Measurements from ENCODE around the gene GPD2. TPM values are rescaled to one million over a fixed set of nuclear protein-coding genes. Genes with fewer than 3 reads are reported as not detected.

GPD2 gene
- total RNA-seq, 4 donors from 2014 or later = 72.4 to 89.2 (median 79.6) TPM

GRCh38 chr2:156399224-156399949 is 36.8 kb upstream of the GPD2 start:
- peak in 1 of 2 donors; percentile 22 for DNase-seq (ENCODE audit: low spot score in 2 of 2)
- Histone ChIP-seq H3K9me3 (no peaks in the 10 kb centered on the region), H3K27me3 (no peaks in the 10 kb centered on the region), H3K4me3 (peak overlapping the region; percentile 57 to 96 (median 66)), H3K27ac (peak overlapping the region; percentile 95 to 100 (median 98)), H3K36me3 (no peaks in the 10 kb centered on the region), H3K4me1 (peaks cover 0 to 15% (median 4%) of the 10 kb centered on the region in 4 donors)
- 66 to 70% methylated on average over 10 of the region's 10 CpGs for WGBS, 2 donors
- peak; percentile 25 to 38 for TF ChIP-seq EP300 (IDR thresholded peaks at IDR 0.05)
- TF ChIP-seq POLR2A (IDR thresholded peaks at IDR 0.05) = no peak

- Histone ChIP-seq H3K4me1 (peaks cover 0 to 15% (median 4%) of the 10 kb centered on the region in 4 donors), H3K27ac (peak overlapping the region; percentile 95 to 100 (median 98)), H3K9me3 (no peaks in the 10 kb centered on the region), H3K4me3 (peak overlapping the region; percentile 57 to 96 (median 66)), H3K27me3 (no peaks in the 10 kb centered on the region), H3K36me3 (no peaks in the 10 kb centered on the region)
- WGBS, 2 donors = 0 to 1% methylated on average over 29 of the region's 36 CpGs
- peak in 1 of 2 donors; percentile 58 for DNase-seq (ENCODE audit: low spot score in 2 of 2)
- TF ChIP-seq EP300 (IDR thresholded peaks at IDR 0.05) (peak in 1 of 2 donors; percentile 63), POLR2A (IDR thresholded peaks at IDR 0.05) (peak in 1 of 2 donors; percentile 12), CTCF (IDR thresholded peaks at IDR 0.05) (peak in 1 of 5 experiments; percentile 11)
These were observed 36.1 kb upstream of the GPD2 start for GRCh38 chr2:156399950-156400705.

GRCh38 chr2:156400706-156401678 is 35.2 kb upstream of the GPD2 start:
- Histone ChIP-seq H3K4me1 (peaks cover 0 to 15% (median 4%) of the 10 kb centered on the region in 4 donors), H3K36me3 (no peaks in the 10 kb centered on the region), H3K9me3 (no peaks in the 10 kb centered on the region), H3K27me3 (no peaks in the 10 kb centered on the region), H3K27ac (peak overlapping the region; percentile 95 to 100 (median 98)), H3K4me3 (peak overlapping the region; percentile 57 to 96 (median 66))
- 0% methylated on average over 19 of the region's 19 CpGs for WGBS, 2 donors
- DNase-seq (ENCODE audit: low spot score in 2 of 2) = peak; percentile 64 to 96
- TF ChIP-seq POLR2A (IDR thresholded peaks at IDR 0.05) (no peak), EP300 (IDR thresholded peaks at IDR 0.05) (peak; percentile 33 to 44)

DNA sequence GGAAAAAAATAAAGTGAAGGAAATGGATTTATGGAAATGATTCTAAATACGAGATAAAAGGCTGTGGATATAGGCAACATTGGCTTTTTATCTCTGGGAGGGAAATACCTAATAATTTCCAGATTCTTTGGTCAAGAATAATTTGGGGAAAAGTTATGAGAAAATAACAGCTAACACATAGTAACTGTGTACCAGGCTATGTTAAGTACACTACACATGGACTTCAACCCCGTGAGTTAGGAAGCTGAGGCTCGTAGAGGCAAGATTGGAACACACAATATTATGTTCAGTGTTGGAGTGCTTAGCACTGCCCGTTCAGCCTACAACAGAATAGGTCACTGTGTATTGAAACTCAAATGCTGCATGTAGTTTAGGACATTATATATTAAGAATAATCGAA is 34.3 kb upstream of the GPD2 start:
- no peak for TF ChIP-seq EP300 (IDR thresholded peaks at IDR 0.05)
- no peak for TF ChIP-seq CTCF (IDR thresholded peaks at IDR 0.05)
- TF ChIP-seq POLR2A (IDR thresholded peaks at IDR 0.05) = no peak
- Histone ChIP-seq H3K27ac (peak overlapping the region in 2 of 4 donors; percentile 97 to 98), H3K36me3 (no peaks in the 10 kb centered on the region)

GRCh38 chr2:156405586-156405985 is 30.6 kb upstream of the GPD2 start:
- peak in 1 of 2 donors; percentile 34 for DNase-seq (ENCODE audit: low spot score in 2 of 2)
- H3K36me3 ChIP-seq = no peaks in the 10 kb centered on the region
- H3K27ac ChIP-seq = no peak overlapping the region

More for the DNA sequence above, 34.3 kb upstream of the GPD2 start:
- Histone ChIP-seq H3K27me3 (no peaks in the 10 kb centered on the region), H3K4me3 (no peak overlapping the region), H3K4me1 (peaks cover 0 to 15% (median 4%) of the 10 kb centered on the region in 4 donors), H3K9me3 (no peaks in the 10 kb centered on the region)
- 76 to 83% methylated on average over 5 of the region's 5 CpGs for WGBS, 2 donors
- no peak for DNase-seq (ENCODE audit: low spot score in 2 of 2)

More at GRCh38 chr2:156405586-156405985, 30.6 kb upstream of the GPD2 start:
- H3K9me3 ChIP-seq = no peaks in the 10 kb centered on the region
- H3K4me1 ChIP-seq = peaks cover 0 to 3% (median 0%) of the 10 kb centered on the region in 4 donors
- no peaks in the 10 kb centered on the region for H3K27me3 ChIP-seq
- TF ChIP-seq EP300 (IDR thresholded peaks at IDR 0.05) (peak in 1 of 2 donors; percentile 64), CTCF (IDR thresholded peaks at IDR 0.05) (no peak), POLR2A (IDR thresholded peaks at IDR 0.05) (no peak)
- H3K4me3 ChIP-seq = no peak overlapping the region
- WGBS, 2 donors = 65 to 71% methylated on average over 3 of the region's 3 CpGs
